Stimulated activated CD4-positive, alpha-beta T cell treated with anti-CD3 and anti-CD28 coated beads, Interleukin-15, amount 100 ng/mL, for 24 hours (primary cell): ENCODE measurements around the gene FBL.
"Not testable (repeated sequence)": the region's sequence is repeated elsewhere in the genome, so short reads cannot be mapped to it uniquely, and the experiment has no call there.

Experiments used
- DNase-seq: peaks from one replicate; pipeline ENCODE4 v3.0.0-alpha.2; 2020

Gene FBL

DNA sequence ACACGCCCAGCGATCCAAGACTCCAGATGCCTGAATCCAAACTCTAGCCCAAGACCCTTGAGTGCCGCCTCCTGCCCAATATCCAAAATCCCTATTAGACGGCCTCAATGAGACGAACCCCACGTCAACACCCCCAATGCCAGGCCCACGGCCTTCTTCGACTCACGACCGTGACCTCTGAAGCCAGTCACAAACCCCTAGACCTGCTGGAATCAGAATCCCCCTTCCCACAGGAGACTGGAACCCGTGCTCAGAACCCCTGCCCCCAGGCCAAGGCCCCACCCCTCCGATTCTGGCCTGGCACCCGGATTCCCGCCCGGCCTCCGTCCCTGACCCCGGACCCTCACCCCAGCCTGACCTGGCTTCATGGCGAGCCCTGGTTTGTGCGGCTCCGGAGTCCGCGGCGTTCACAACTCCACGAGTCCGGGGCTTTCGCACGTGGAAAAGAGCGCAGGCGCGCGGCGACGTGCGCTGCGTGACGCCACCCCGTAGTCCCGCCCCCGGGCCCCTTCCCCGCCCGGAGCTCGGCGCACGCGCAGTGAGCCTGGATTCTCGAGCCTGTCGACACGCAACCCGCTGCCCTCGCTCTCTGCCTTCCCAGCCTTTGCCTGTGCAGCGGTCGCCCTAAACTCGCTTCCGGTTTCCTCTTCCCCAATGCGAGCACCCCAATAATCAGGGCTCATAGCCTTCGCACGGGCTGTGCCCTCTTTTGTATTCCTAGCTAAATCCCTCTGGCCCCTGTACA, at the start of gene FBL:
FBL (minus strand) TSS at position 447 of the 745 bp plus-strand sequence; CDS start at position 368, 79 bp downstream.
- DNase-seq: peak; percentile 98

- DNase-seq: not testable (repeated sequence)
Measured at GRCh38 chr19:39895096-39895495, 48.9 kb upstream of the FBL start.

DNA sequence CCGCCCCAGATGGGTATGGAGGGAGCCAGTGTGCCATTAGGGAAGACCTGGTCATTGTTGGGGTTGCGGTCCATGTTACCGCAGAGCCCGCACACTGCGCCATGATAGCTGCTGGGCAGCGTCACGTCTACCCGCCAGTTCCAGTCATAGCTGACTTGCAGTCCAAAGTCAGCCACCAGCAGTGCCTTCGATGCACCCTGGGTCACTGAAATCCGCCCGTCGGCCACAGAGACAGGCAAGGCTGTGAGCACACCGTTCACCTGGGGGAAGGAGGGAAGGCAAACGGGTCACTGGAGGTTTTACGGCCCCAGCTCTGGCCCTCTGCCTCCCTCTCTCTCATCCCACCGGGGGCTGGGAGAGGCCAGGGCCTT, 48.0 kb upstream of the FBL start:
- not testable (repeated sequence) for DNase-seq

GRCh38 chr19:39893366-39894235, 47.4 kb upstream of the FBL start:
- DNase-seq: not testable (repeated sequence)

GRCh38 chr19:39892506-39892902, 46.3 kb upstream of the FBL start:
- not testable (repeated sequence) for DNase-seq

DNA sequence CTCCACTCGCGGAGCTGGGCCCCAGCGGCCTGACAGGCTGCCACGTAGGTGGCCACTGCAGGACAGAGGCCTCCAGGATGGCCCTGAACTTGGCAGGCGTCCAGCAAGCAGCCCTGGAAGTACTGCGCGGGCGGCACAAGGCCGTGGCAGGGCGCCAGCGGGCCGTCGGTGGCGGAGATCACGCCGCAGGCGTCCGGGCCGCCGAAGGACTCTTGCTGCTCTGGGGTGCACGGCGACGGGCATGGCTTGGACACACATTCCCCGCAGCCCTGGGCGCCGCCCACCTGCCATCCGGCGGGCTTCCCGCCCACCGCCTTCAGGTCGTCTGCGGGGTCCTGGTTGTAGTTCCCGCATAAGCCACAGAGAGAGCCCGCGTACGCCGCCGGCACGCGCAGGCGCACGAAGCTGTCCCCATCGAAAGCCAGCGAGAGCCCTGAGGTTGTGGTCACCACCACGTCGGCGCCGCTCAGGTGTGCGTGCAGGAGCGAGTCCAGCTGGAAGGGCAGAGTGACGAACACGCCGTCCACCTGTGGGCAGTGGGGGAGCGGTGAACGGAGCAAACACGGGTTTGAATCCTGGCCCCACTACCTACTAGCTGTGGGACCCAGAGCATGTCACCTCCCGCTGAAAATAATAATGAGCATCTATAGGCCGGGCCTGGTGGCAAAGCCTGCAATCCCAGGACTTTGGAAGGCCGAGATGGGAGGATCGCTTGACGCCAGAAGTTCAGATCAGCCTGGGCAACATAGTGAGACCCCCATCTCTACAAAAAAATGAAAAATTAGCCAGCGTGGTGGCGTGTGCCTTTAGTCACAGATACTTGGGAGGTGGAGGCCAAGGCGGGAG, 45.7 kb upstream of the FBL start:
- DNase-seq: peak; percentile 36

DNA sequence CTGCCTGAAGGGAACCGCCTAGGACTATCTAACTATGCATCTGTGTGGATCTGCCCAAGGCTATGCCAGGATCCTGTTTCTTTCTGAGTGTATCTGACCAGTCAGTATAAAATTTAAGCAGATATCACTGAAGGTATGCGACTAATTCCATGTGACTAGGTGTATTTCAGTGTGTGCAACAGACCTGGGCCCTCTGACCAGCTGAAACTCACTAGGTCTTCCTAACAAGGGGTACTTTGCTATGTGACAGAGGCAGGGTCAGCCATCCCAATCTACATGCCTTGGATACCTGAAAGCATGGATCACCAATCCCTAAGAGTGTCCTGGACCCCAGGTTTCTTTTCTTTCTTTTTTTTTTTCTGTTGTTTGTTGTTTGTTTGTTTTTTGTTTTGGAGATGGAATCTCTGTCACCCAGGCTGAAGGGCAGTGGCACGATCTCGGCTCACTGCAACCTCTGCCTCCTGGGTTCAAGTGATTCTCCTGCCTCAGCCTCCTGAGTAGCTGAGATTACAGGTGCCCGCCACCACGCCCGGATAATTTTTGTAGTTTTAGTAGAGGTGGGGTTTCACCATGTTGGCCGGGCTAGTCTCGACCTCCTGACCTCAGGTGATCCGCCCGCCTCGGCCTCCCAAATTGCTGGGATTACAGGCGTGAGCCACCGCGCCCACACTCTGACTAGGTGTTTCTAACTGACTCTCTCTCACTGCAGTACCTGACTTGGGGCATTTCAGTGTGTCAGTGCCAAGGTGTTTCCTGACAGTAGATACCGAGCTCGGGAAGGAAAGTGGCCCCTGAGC, 44.8 kb upstream of the FBL start:
- DNase-seq: no peak

- DNase-seq: not testable (repeated sequence)
Measured at GRCh38 chr19:39889872-39890754, 43.9 kb upstream of the FBL start.

GRCh38 chr19:39887456-39887951, 41.3 kb upstream of the FBL start:
- not testable (repeated sequence) for DNase-seq

DNA sequence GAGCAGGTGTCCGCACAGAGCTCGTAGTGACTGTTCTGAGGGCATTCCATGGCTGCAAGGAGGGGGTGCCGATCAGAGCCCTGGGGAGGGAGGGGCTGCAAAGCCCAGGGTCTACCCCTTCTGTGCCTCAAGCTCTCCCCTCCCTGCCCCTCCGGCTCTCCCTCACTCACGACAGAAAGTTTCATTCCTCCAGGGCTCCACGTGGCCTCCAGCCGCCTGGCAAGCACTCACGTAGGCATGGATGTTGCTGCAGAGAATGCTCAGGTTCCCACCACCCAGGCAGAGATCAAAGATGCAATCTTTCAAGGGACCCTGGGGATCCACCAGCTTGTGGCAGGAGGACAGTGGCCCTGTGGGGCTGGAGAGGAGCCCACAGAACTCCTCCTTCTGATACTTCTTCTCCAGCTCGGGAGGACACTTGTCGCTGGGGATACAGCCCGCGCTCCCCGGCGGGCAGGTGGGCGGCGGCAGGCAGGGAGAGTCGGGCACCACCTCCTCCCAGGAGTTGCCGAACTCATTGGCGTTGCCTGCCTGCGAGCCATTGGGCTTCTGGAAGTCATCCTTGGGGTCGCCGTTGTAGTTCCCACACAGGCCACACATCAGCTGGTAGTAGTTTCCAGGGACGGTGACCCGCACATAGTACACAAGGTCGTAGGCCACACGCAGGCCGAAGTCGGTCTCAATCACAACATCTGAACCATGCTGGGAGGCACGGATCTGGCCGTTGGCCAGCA, 39.8 kb upstream of the FBL start:
- not testable (repeated sequence) for DNase-seq

DNA sequence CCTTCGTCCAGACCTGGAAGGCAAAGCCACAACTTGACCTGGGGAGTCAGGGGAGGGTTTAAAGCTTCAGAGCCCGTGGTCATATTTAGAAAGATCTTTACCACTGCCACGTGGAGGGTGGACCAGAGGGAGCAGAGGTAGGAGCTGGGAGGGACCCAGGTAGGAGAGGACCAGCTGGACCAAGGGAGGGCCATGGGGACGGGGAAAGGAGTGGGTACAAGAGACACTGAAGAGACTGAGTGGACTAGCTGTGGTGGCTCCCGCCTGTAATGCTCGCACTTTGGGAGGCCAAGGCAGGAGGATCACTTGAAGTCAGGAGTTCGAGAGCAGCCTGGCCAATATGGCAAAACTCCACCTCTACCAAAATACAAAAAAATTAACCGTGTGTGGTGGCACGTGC, 38.5 kb upstream of the FBL start:
- not testable (repeated sequence) for DNase-seq

- not testable (repeated sequence) for DNase-seq
Measured at GRCh38 chr19:39882645-39883044, 36.5 kb upstream of the FBL start.

GRCh38 chr19:39881495-39882110, 35.4 kb upstream of the FBL start:
- peak; percentile 48 for DNase-seq

- DNase-seq: not testable (repeated sequence)
Measured at GRCh38 chr19:39880241-39880640, 34.1 kb upstream of the FBL start.

- DNase-seq: not testable (repeated sequence)
Measured at GRCh38 chr19:39879796-39880195, 33.6 kb upstream of the FBL start.

DNA sequence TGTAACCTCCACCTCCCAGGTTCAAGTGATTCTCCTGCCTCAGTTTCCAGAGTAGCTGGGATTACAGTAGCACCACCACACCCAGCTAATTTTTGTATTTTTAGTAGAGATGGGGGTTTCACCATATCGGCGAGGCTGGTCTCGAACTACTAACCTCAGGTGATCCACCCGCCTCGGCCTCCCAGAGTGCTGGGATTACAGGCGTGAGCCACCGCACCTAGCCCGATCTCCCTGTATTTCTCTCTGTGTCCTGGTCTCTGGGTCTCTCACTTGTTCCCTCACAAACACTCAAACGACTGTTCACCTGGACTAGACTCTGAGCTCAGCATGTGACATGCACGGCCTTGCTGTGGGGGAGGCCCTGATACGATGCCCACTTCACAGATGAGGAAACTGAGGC, 32.7 kb upstream of the FBL start:
- not testable (repeated sequence) for DNase-seq

DNA sequence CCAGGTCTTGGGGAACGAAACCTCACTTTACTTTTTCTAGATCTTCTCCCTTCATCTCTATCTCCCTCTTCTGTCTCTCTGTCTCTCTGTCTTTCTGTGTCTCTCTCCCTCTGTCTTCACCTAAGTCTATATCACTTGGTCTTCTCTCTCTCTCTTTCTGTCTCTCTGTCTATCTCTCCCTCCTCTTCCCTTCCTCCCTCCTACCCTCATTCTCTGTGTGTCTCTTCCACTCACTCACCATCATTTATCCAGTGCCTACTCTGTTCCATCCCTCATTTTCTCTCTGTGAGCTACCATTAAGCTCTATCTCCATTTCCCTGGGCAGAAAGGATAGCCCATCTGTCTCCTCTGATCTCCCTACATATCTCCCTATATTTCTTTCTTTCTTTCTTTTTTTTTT, 32.2 kb upstream of the FBL start:
- DNase-seq: no peak

- not testable (repeated sequence) for DNase-seq
Measured at GRCh38 chr19:39877982-39878381, 31.8 kb upstream of the FBL start.

- not testable (repeated sequence) for DNase-seq
Measured at GRCh38 chr19:39877488-39877887, 31.3 kb upstream of the FBL start.

GRCh38 chr19:39876486-39876885, 30.3 kb upstream of the FBL start:
- not testable (repeated sequence) for DNase-seq
